Psoas muscle (tissue), 8 donors: Measurements from ENCODE around the gene APOM. TPM values are rescaled to one million over a fixed set of nuclear protein-coding genes. Genes with fewer than 3 reads are reported as not detected.

ENCODE experiments used
- ATAC-seq, 4 donors: fragments of 200-7000 bp; cut with Tn5 transposase; one replicate each; pipeline ENCODE4 v1.9.1; 2020; ENCODE audit warnings: moderate library complexity in 3 of 4, mild to moderate bottlenecking in 2 of 4
- DNase-seq, 2 donors: peaks; one replicate each; pipeline ENCODE4 v3.0.0-alpha.2; 2020
- H3K27ac ChIP-seq: fragments of 200-600 bp; one replicate; pipeline ENCODE4 v1.8.0; 2022
- H3K27me3 ChIP-seq, 3 donors: fragments of 200-600 bp in 1 of 3; one replicate each; pipeline versions ENCODE4 v1.6.1 to v1.8.0; 2013 to 2022; ENCODE audit warnings: low read length in 2 of 3, mild to moderate bottlenecking in 2 of 3, moderate library complexity in 1 of 3; ENCODE audit not compliant: insufficient read depth in 3 of 3
- H3K36me3 ChIP-seq, 2 donors: fragments of 200-600 bp in 1 of 2; one replicate each; pipeline versions ENCODE4 v1.6.1 to v1.8.0; 2013 to 2022; ENCODE audit warnings: low read depth in 1 of 2, mild to moderate bottlenecking in 1 of 2, moderate library complexity in 1 of 2; ENCODE audit not compliant: insufficient read depth in 1 of 2
- H3K4me1 ChIP-seq: fragments of 200-600 bp; one replicate; pipeline ENCODE4 v1.8.0; 2022
- H3K4me3 ChIP-seq: fragments of 200-600 bp; one replicate; pipeline ENCODE4 v1.8.0; 2022; ENCODE audit warnings: mild to moderate bottlenecking
- H3K9me3 ChIP-seq: fragments of 200-600 bp; one replicate; pipeline ENCODE4 v1.8.0; 2022
- CTCF ChIP-seq: fragments of 200-600 bp; IDR thresholded peaks from one replicate; pipeline ENCODE4 v1.8.0; 2022; ENCODE audit warnings: antibody characterized with exemption
- WGBS, 3 donors: extraction: QIAGEN DNeasy Blood & Tissue Kit; methylation state at CpG; one replicate each; pipeline versions ENCODE4 v1.1.6 to v1.1.7; 2013; 5-methylcytosine and 5-hydroxymethylcytosine counted together
- intact Hi-C, 2 donors: fragments of 100-400 bp; cut with DNase I; formaldehyde crosslinking; loops; one replicate each; pipeline versions ENCODE4 v1.11.0 to v1.14.2; 2022
- polyA plus RNA-seq, 3 donors: library from polyadenylated mRNA; stranded (reverse); fragments of 200-250 nt; gene quantifications; one replicate each; pipeline ENCODE4 v1.2.3, GENCODE V29; 2013
- total RNA-seq, 4 donors: library from RNA; stranded (reverse); fragmentation: NEBNext Ultra II Directional in 2 of 4; extraction: Animal tissue kit (Norgen Biotek cat#: 25700) in 2 of 4; gene quantifications; one replicate each; pipeline versions ENCODE4 v1.2.1 to v1.2.4, GENCODE V29; 2021 to 2023
- donor health status: healthy with polysubstance abuse.
- donor health status: DM: no; HTN: no; CAD: no; lungs with moderate emphysema.
- donor health status: Bipolar disorder and iron deficiency.
- donor health status: healthy.
- donor health status: DM: yes; HTN: yes; CAD: no.
- donor health status: DM: no; HTN: no; CAD: no.
- donor health status: DM: no; HTN: no; CAD: no.
- donor health status: DM: yes; HTN: yes; CAD: no.

APOM gene
- total and polyA plus RNA-seq, 7 donors, result 1.8 to 3.5 (median 2.3) TPM

DNA sequence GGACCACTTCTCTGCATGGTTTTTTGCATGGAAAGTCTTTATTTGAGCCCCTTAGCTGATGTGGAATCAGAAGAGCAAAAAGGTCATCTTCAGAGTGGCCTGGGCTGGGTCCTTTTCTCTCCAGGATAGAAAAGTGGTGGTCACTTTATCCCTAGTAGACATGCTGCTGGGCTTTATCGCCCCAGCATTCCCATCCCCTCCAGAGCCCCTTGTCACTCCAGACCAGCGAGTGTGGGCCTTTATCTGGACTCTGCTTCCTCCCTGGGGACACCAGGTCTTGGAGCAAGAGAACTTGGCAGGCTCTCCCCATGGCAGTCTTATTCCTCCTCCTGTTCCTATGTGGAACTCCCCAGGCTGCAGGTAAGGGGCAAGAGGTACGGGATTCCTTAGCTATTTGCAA is 50.9 kb downstream of the APOM start, which contains the start of gene LY6G6F:
Gene LY6G6F (plus strand): TSS at position 268 of the 400 bp plus-strand sequence. CDS start 41 bp downstream, at position 309.
- WGBS, 3 donors, result 32 to 57% (median 46%) methylated on average over 3 of the region's 3 CpGs

GRCh38 chr6:31707701-31708100 is 52.0 kb downstream of the APOM start:
- Histone ChIP-seq H3K4me3 (no peak overlapping the region), H3K27ac (no peak overlapping the region), H3K36me3 (no peaks in the 10 kb centered on the region), H3K4me1 (peaks cover 5% of the 10 kb centered on the region), H3K9me3 (no peaks in the 10 kb centered on the region), H3K27me3 (no peaks in the 10 kb centered on the region)
- ATAC-seq (no peak), DNase-seq (no peak)
- 82 to 89% (median 88%) methylated on average over 10 of the region's 10 CpGs for whole genome bisulfite sequencing, 3 donors
- intact Hi-C loops, result no loop called here
- TF ChIP-seq CTCF, result no peak

More for the DNA sequence above, 50.9 kb downstream of the APOM start, which contains the start of gene LY6G6F:
- Histone ChIP-seq H3K9me3 (no peaks in the 10 kb centered on the region), H3K36me3 (no peaks in the 10 kb centered on the region), H3K4me1 (peaks cover 12% of the 10 kb centered on the region), H3K4me3 (no peak within 1 kb of the TSS), H3K27ac (no peak within 1 kb of the TSS), H3K27me3 (no peaks in the 10 kb centered on the region)
- intact Hi-C loops, result no loop called here
- DNase-seq, result no peak
- ATAC-seq, result no peak
- no peak for TF ChIP-seq CTCF

Other genes starting within 250 kb of the APOM start
Only the 30 nearest of the 37 such genes appear.
- 1 to 10 TPM in 1 of 4 donors, under 1 TPM in 3; 0.65 to 1.0 (median 0.75) TPM for gene MICB, start 157.7 kb upstream of the APOM start, total RNA-seq
- under 1 TPM; 0.25 to 0.42 (median 0.25) TPM for gene MICB, start 157.7 kb upstream of the APOM start, polyA plus RNA-seq
- gene MCCD1, start 126.9 kb upstream of the APOM start, total RNA-seq, result not detected
- gene MCCD1, start 126.9 kb upstream of the APOM start, polyA plus RNA-seq, result not detected
- gene DDX39B, start 113.9 kb upstream of the APOM start, total RNA-seq, result 100 to 1,000 TPM; 141 to 186 (median 165) TPM
- 100 to 1,000 TPM; 128 to 174 (median 134) TPM for gene DDX39B, start 113.9 kb upstream of the APOM start, polyA plus RNA-seq
- 1 to 10 TPM in 2 of 4 donors, under 1 TPM in 2; 0.66 to 2.8 (median 0.94) TPM for gene ATP6V1G2, start 109.3 kb upstream of the APOM start, total RNA-seq
- 1 to 10 TPM in 2 of 3 donors, under 1 TPM in 1; 0.95 to 4.7 (median 1.7) TPM for gene ATP6V1G2, start 109.3 kb upstream of the APOM start, polyA plus RNA-seq
- gene NFKBIL1, start 108.3 kb upstream of the APOM start, total RNA-seq, result 10 to 100 TPM; 13.7 to 19.1 (median 15.4) TPM
- gene NFKBIL1, start 108.3 kb upstream of the APOM start, polyA plus RNA-seq, result 10 to 100 TPM; 20.8 to 29.3 (median 21.6) TPM
- gene LTA, start 83.6 kb upstream of the APOM start, total RNA-seq, result not detected
- under 1 TPM in 2 of 3 donors, not detected in 1; 0.05 to 0.10 TPM for gene LTA, start 83.6 kb upstream of the APOM start, polyA plus RNA-seq
- under 1 TPM in 3 of 4 donors, not detected in 1; 0.34 to 0.81 (median 0.61) TPM for gene TNF, start 80.3 kb upstream of the APOM start, total RNA-seq
- gene TNF, start 80.3 kb upstream of the APOM start, polyA plus RNA-seq, result under 1 TPM in 2 of 3 donors, not detected in 1; 0.09 TPM
- under 1 TPM; 0.69 to 0.79 (median 0.74) TPM for gene LTB, start 73.5 kb upstream of the APOM start, total RNA-seq
- 1 to 10 TPM in 1 of 3 donors, under 1 TPM in 2; 0.08 to 1.0 (median 0.17) TPM for gene LTB, start 73.5 kb upstream of the APOM start, polyA plus RNA-seq
- 1 to 10 TPM; 1.8 to 5.6 (median 3.1) TPM for gene LST1, start 69.6 kb upstream of the APOM start, total RNA-seq
- gene LST1, start 69.6 kb upstream of the APOM start, polyA plus RNA-seq, result 1 to 10 TPM; 1.2 to 1.8 (median 1.7) TPM
- not detected for gene NCR3, start 62.9 kb upstream of the APOM start, total RNA-seq
- under 1 TPM in 2 of 3 donors, not detected in 1; 0.08 to 0.20 TPM for gene NCR3, start 62.9 kb upstream of the APOM start, polyA plus RNA-seq
- gene AIF1, start 40.7 kb upstream of the APOM start, total RNA-seq, result 1 to 10 TPM; 2.6 to 9.5 (median 4.6) TPM
- 10 to 100 TPM in 1 of 3 donors, 1 to 10 TPM in 2; 4.9 to 11.3 (median 5.7) TPM for gene AIF1, start 40.7 kb upstream of the APOM start, polyA plus RNA-seq
- 100 to 1,000 TPM in 1 of 4 donors, 10 to 100 TPM in 3; 80.1 to 116 (median 81.7) TPM for gene PRRC2A, start 35.2 kb upstream of the APOM start, total RNA-seq
- 100 to 1,000 TPM in 1 of 3 donors, 10 to 100 TPM in 2; 60.2 to 119 (median 65.3) TPM for gene PRRC2A, start 35.2 kb upstream of the APOM start, polyA plus RNA-seq
- 100 to 1,000 TPM; 317 to 370 (median 341) TPM for gene BAG6, start 3.2 kb upstream of the APOM start, total RNA-seq
- 100 to 1,000 TPM; 294 to 419 (median 302) TPM for gene BAG6, start 3.2 kb upstream of the APOM start, polyA plus RNA-seq
- 10 to 100 TPM; 13.5 to 21.2 (median 16.1) TPM for gene C6orf47, start 4.9 kb downstream of the APOM start, total RNA-seq
- 10 to 100 TPM; 19.4 to 36.0 (median 22.9) TPM for gene C6orf47, start 4.9 kb downstream of the APOM start, polyA plus RNA-seq
- gene GPANK1, start 9.1 kb downstream of the APOM start, total RNA-seq, result 10 to 100 TPM; 13.6 to 22.6 (median 15.3) TPM
- 10 to 100 TPM; 23.5 to 49.7 (median 24.2) TPM for gene GPANK1, start 9.1 kb downstream of the APOM start, polyA plus RNA-seq
- 100 to 1,000 TPM; 102 to 129 (median 103) TPM for gene CSNK2B, start 10.2 kb downstream of the APOM start, total RNA-seq
- gene CSNK2B, start 10.2 kb downstream of the APOM start, polyA plus RNA-seq, result 100 to 1,000 TPM; 151 to 208 (median 160) TPM
- 1 to 10 TPM; 1.7 to 8.4 (median 3.0) TPM for gene LY6G5B, start 14.1 kb downstream of the APOM start, total RNA-seq
- gene LY6G5B, start 14.1 kb downstream of the APOM start, polyA plus RNA-seq, result 1 to 10 TPM; 2.5 to 2.9 (median 2.9) TPM
- 1 to 10 TPM in 3 of 4 donors, under 1 TPM in 1; 0.75 to 3.2 (median 2.3) TPM for gene LY6G5C, start 25.2 kb downstream of the APOM start, total RNA-seq
- 1 to 10 TPM; 1.4 to 2.3 (median 1.9) TPM for gene LY6G5C, start 25.2 kb downstream of the APOM start, polyA plus RNA-seq
- gene ABHD16A, start 47.4 kb downstream of the APOM start, total RNA-seq, result 10 to 100 TPM; 26.6 to 36.5 (median 30.5) TPM
- 10 to 100 TPM; 34.4 to 56.6 (median 50.0) TPM for gene ABHD16A, start 47.4 kb downstream of the APOM start, polyA plus RNA-seq
- gene LY6G6F, start 51.0 kb downstream of the APOM start, total RNA-seq, result not detected
- under 1 TPM in 1 of 3 donors, not detected in 2; 0.05 TPM for gene LY6G6F, start 51.0 kb downstream of the APOM start, polyA plus RNA-seq
- not detected for gene LY6G6D, start 59.5 kb downstream of the APOM start, total RNA-seq
- gene LY6G6D, start 59.5 kb downstream of the APOM start, polyA plus RNA-seq, result not detected
- not detected for gene LY6G6C, start 65.9 kb downstream of the APOM start, total RNA-seq
- gene LY6G6C, start 65.9 kb downstream of the APOM start, polyA plus RNA-seq, result not detected
- under 1 TPM; 0.10 to 0.37 (median 0.22) TPM for gene MPIG6B, start 67.5 kb downstream of the APOM start, total RNA-seq
- gene MPIG6B, start 67.5 kb downstream of the APOM start, polyA plus RNA-seq, result under 1 TPM in 1 of 3 donors, not detected in 2; 0.04 TPM
- 10 to 100 TPM in 2 of 4 donors, 1 to 10 TPM in 2; 8.4 to 16.2 (median 10.2) TPM for gene DDAH2, start 73.4 kb downstream of the APOM start, total RNA-seq
- 10 to 100 TPM in 2 of 3 donors, 1 to 10 TPM in 1; 6.3 to 13.8 (median 11.3) TPM for gene DDAH2, start 73.4 kb downstream of the APOM start, polyA plus RNA-seq
- 10 to 100 TPM; 29.1 to 51.2 (median 41.9) TPM for gene CLIC1, start 80.6 kb downstream of the APOM start, total RNA-seq
- gene CLIC1, start 80.6 kb downstream of the APOM start, polyA plus RNA-seq, result 10 to 100 TPM; 20.6 to 85.9 (median 35.1) TPM
- 1 to 10 TPM; 1.7 to 3.0 (median 1.8) TPM for gene MSH5, start 84.1 kb downstream of the APOM start, total RNA-seq
- 1 to 10 TPM; 1.4 to 2.7 (median 1.7) TPM for gene MSH5, start 84.1 kb downstream of the APOM start, polyA plus RNA-seq
- under 1 TPM in 1 of 4 donors, not detected in 3; 0.59 TPM for gene SAPCD1, start 106.8 kb downstream of the APOM start, total RNA-seq
- gene SAPCD1, start 106.8 kb downstream of the APOM start, polyA plus RNA-seq, result under 1 TPM; 0.13 to 0.78 (median 0.23) TPM
- gene VWA7, start 121.4 kb downstream of the APOM start, total RNA-seq, result 1 to 10 TPM; 5.2 to 8.0 (median 7.5) TPM
- gene VWA7, start 121.4 kb downstream of the APOM start, polyA plus RNA-seq, result 1 to 10 TPM in 2 of 3 donors, under 1 TPM in 1; 0.76 to 3.5 (median 1.8) TPM
- 100 to 1,000 TPM in 1 of 4 donors, 10 to 100 TPM in 3; 53.2 to 108 (median 76.1) TPM for gene VARS1, start 139.9 kb downstream of the APOM start, total RNA-seq
- 10 to 100 TPM; 43.9 to 70.4 (median 57.4) TPM for gene VARS1, start 139.9 kb downstream of the APOM start, polyA plus RNA-seq
- gene LSM2, start 151.1 kb downstream of the APOM start, total RNA-seq, result 10 to 100 TPM; 19.5 to 42.9 (median 28.7) TPM
- 10 to 100 TPM; 35.3 to 92.1 (median 44.2) TPM for gene LSM2, start 151.1 kb downstream of the APOM start, polyA plus RNA-seq